K562 (cell line): Measurements from ENCODE around the gene C1QTNF12. TPM values are rescaled to one million over a fixed set of nuclear protein-coding genes. Genes with fewer than 3 reads are reported as not detected.
A peak's percentile ranks its signal among the peaks of the same experiment; 100 is the strongest.

Experiments
- BCLAF1 ChIP-seq, 2 experiments: fragments of 450-650 bp in 1 of 2; IDR thresholded peaks; 2 replicates each; pipeline ENCODE4 v1.6.1; 2011 to 2017; ENCODE audit warnings: low read depth in 2 of 2, antibody characterized with exemption in 1 of 2, borderline replicate concordance in 1 of 2, low read length in 1 of 2, mild to moderate bottlenecking in 1 of 2, mixed read lengths in 1 of 2; ENCODE audit not compliant: control insufficient read depth in 1 of 2
- BHLHE40 ChIP-seq: IDR thresholded peaks from 2 replicates; pipeline ENCODE4 v1.6.1; 2011; ENCODE audit warnings: low read length, improper control_type of control experiment
- CREB5 ChIP-seq: fragments of 250-450 bp; sonication (Bioruptor Pico); IDR thresholded peaks from 2 replicates; pipeline ENCODE4 v1.5.0; 2020; ENCODE audit warnings: mild to moderate bottlenecking
- ETV5 ChIP-seq: sonication (generic); formaldehyde crosslinking; IDR thresholded peaks from 2 replicates; pipeline ENCODE4 v1.4.0; 2020; ENCODE audit warnings: low read depth, mild to moderate bottlenecking, missing genetic modification reagents
- ETV6 ChIP-seq, 3 experiments: fragments of 150-350 bp in 1 of 3; sonication (generic) in 1 of 3; formaldehyde crosslinking in 1 of 3; IDR thresholded peaks; 2 replicates each; pipeline versions ENCODE4 v1.6.1 to v1.8.0; 2014 to 2022; ENCODE audit warnings: borderline replicate concordance in 2 of 3, low read depth in 2 of 3, antibody characterized with exemption in 1 of 3, low read length in 1 of 3, mild to moderate bottlenecking in 1 of 3, missing genetic modification reagents in 1 of 3
- GTF2E2 ChIP-seq: fragments of 200-800 bp; sonication (Bioruptor generic); IDR thresholded peaks from 2 replicates; pipeline ENCODE4 v1.6.1; 2016; ENCODE audit warnings: missing genetic modification characterization, missing compliant biosample characterization
- HDAC8 ChIP-seq: fragments of 450-650 bp; IDR thresholded peaks from 2 replicates; pipeline ENCODE4 v1.6.1; 2016; ENCODE audit warnings: mild to moderate bottlenecking, missing genetic modification characterization, moderate library complexity, missing compliant biosample characterization
- ID3 ChIP-seq, 2 experiments: fragments of 250-450 bp in 1 of 2; fragments of 450-650 bp in 1 of 2; sonication (Bioruptor Pico) in 1 of 2; IDR thresholded peaks; 2 replicates each; pipeline versions ENCODE4 v1.6.1 to v1.8.0; 2016 to 2021; ENCODE audit warnings: mild to moderate bottlenecking in 2 of 2, moderate library complexity in 2 of 2, missing compliant biosample characterization in 1 of 2, missing genetic modification characterization in 1 of 2
- MLX ChIP-seq, 2 experiments: fragments of 450-650 bp in 1 of 2; sonication (generic) in 1 of 2; formaldehyde crosslinking; conservative IDR thresholded peaks; 2 replicates each; pipeline versions ENCODE4 v1.4.0 to v1.8.1; 2020 to 2022; ENCODE audit warnings: mild to moderate bottlenecking in 1 of 2, missing genetic modification reagents in 1 of 2
- PHF8 ChIP-seq: fragments of 200-600 bp; sonication (generic); IDR thresholded peaks from 2 replicates; pipeline ENCODE4 v1.6.1; 2012; ENCODE audit warnings: mixed run types, mild to moderate bottlenecking, inconsistent platforms, low read length, moderate library complexity, borderline replicate concordance
- RCOR1 ChIP-seq, 2 experiments: IDR thresholded peaks; 2 replicates each; pipeline ENCODE4 v1.6.1; 2012; ENCODE audit warnings: low read depth in 2 of 2, low read length in 2 of 2, borderline replicate concordance in 1 of 2, improper control_type of control experiment in 1 of 2
- RFX5 ChIP-seq: IDR thresholded peaks from 2 replicates; pipeline ENCODE4 v1.6.1; 2011; ENCODE audit warnings: low read depth, mild to moderate bottlenecking, improper control_type of control experiment, low read length
- TCF3 ChIP-seq: sonication (generic); formaldehyde crosslinking; IDR thresholded peaks from 2 replicates; pipeline ENCODE4 v1.4.0; 2020; ENCODE audit warnings: mild to moderate bottlenecking, missing genetic modification reagents
- USF1 ChIP-seq: sonication (generic); formaldehyde crosslinking; IDR thresholded peaks from 2 replicates; pipeline ENCODE4 v1.9.0; 2022; ENCODE audit warnings: mild to moderate bottlenecking, missing genetic modification reagents
- ZNF655 ChIP-seq: fragments of 250-450 bp; sonication (Bioruptor Pico); IDR thresholded peaks from 2 replicates; pipeline ENCODE4 v1.5.0; 2021
- ZNF766 ChIP-seq: fragments of 200-800 bp; sonication (Bioruptor generic); conservative IDR thresholded peaks from 2 replicates; pipeline ENCODE4 v1.6.1; 2016; ENCODE audit warnings: missing genetic modification characterization, missing compliant biosample characterization
- polyA plus RNA-seq, 8 experiments: library from polyadenylated mRNA; depleted of rRNA in 4 of 8; stranded (reverse) in 5 of 8; unstranded in 3 of 8; fragments of >200 nt; fragmentation: Nextera tagmentation in 2 of 8; fragmentation: Illumina TruSeq in 1 of 8; extraction: Ambion mirVana in 2 of 8; extraction: Trizol in 1 of 8; gene quantifications; 2 replicates each; pipeline versions ENCODE4 v1.2.1 to v1.2.3, GENCODE V29; 2011 to 2014; ENCODE audit warnings: inconsistent platforms in 1 of 8, missing spikeins in 1 of 8
- total RNA-seq, 7 experiments: library from RNA; depleted of rRNA in 6 of 7; stranded (reverse); fragments of >200 nt in 6 of 7; fragmentation: Illumina TruSeq in 2 of 7; extraction: Trizol in 2 of 7; gene quantifications; 2 replicates each; pipeline versions ENCODE4 v1.2.1 to v1.2.3, GENCODE V29; 2011 to 2021; ENCODE audit warnings: low replicate concordance in 1 of 7

The C1QTNF12 gene
- total and polyA plus RNA-seq, 9 of the 15 experiments (the other 6 are each of a cell fraction or from before 2014, with no cell fraction given), result 0.11 to 4.3 (median 0.93) TPM; not detected in 3

GRCh38 chr1:1273512-1274298 is 27.2 kb upstream of the C1QTNF12 start, which contains the start of gene UBE2J2 (continued):
- TF ChIP-seq BCLAF1 (IDR thresholded peaks at IDR 0.05; ENCODE audit: borderline replicate concordance in 1 of 2, control insufficient read depth in 1 of 2, low read depth in 2 of 2, low read length in 1 of 2) (0 out of 4 replicates have a peak, but pooled peaks of 1 of the 2 experiments have one; percentile 33), ZNF766 (CRISPR knock-in tag) (no peak), ETV5 (CRISPR knock-in tag) (peak; percentile 75; the same call in 1 of the 2 replicates), ZNF655 (CRISPR knock-in tag) (no peak), USF1 (CRISPR knock-in tag) (no peak), ID3 (CRISPR knock-in tag; IDR thresholded peaks at IDR 0.05) (no peak), ID3 (tag; IDR thresholded peaks at IDR 0.05) (peak; percentile 73; the same call in 1 of the 2 replicates), CREB5 (CRISPR knock-in tag) (no peak), PHF8 (peak; percentile 97; the same call in 1 of the 2 replicates), BHLHE40 (no peak), RFX5 (no peak), RCOR1 (IDR thresholded peaks at IDR 0.05; ENCODE audit: borderline replicate concordance in 1 of 2, low read depth in 2 of 2, low read length in 2 of 2) (peak in 1 of 2 experiments; percentile 32; a peak in 1 of 4 replicates), MLX (CRISPR knock-in tag; conservative IDR thresholded peaks at IDR 0.05) (0 out of 4 replicates have a peak, but pooled peaks of 1 of the 2 experiments have one; percentile 43), ETV6 (IDR thresholded peaks at IDR 0.05; ENCODE audit: borderline replicate concordance in 1 of 2, low read depth in 2 of 2, low read length in 1 of 2) (no peak), ETV6 (CRISPR knock-in tag; IDR thresholded peaks at IDR 0.05; ENCODE audit: borderline replicate concordance) (no peak), TCF3 (CRISPR knock-in tag) (peak; percentile 12; the same call in 1 of the 2 replicates), HDAC8 (tag) (no peak), GTF2E2 (peak; percentile 60; the same call in 1 of the 2 replicates)
